GM10266 (cell line): ENCODE results near the gene AHNAK.
A peak's percentile ranks its signal among the peaks of the same experiment; 100 is the strongest.

Experiments used
- DNase-seq: peaks from one replicate; pipeline ENCODE4 v3.0.0; 2012; ENCODE audit errors: extremely low spot score
- TF ChIP-seq, protein P1 (sequence below): IDR thresholded peaks from 2 replicates; pipeline ENCODE4 v1.5.1; 2012; ENCODE audit warnings: mild to moderate bottlenecking, low read depth; ENCODE audit not compliant: control insufficient read depth, insufficient read depth; ENCODE audit errors: missing control alignments

The AHNAK gene

DNA sequence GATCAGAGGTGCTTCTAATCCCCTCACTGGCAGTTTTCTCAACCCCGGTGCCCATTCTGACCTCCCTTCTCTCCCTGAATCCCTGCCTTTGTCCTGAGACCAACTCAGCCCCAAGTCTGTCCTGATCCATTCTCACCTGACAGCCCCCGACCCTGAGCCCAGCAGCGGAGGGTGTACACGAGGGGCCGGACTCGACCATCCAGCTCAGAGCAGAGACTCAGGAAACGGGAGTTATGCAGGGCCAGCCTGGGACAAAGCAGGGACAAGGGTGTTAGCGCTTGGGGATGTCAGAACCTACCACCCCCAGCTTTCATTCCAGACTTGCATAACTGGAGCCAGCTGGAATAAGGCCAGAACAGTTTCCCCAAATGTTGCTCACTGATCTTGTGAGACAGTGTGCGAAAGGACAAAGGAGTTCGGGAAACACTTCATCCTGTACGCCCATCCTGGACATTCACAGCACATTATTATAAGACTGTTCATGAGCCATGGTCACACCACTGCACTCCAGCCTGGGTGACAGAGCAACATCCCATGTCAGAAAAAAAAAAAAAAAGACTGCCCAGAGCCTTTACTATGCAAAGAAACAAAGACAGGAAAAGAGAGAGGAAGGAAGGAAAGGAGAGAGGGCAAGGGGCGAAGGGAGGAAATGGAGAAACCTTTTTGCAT, 30.6 kb upstream of the AHNAK start:
- TF ChIP-seq, protein P1, sequence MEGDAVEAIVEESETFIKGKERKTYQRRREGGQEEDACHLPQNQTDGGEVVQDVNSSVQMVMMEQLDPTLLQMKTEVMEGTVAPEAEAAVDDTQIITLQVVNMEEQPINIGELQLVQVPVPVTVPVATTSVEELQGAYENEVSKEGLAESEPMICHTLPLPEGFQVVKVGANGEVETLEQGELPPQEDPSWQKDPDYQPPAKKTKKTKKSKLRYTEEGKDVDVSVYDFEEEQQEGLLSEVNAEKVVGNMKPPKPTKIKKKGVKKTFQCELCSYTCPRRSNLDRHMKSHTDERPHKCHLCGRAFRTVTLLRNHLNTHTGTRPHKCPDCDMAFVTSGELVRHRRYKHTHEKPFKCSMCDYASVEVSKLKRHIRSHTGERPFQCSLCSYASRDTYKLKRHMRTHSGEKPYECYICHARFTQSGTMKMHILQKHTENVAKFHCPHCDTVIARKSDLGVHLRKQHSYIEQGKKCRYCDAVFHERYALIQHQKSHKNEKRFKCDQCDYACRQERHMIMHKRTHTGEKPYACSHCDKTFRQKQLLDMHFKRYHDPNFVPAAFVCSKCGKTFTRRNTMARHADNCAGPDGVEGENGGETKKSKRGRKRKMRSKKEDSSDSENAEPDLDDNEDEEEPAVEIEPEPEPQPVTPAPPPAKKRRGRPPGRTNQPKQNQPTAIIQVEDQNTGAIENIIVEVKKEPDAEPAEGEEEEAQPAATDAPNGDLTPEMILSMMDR, result no peak
- no peak for DNase-seq

DNA sequence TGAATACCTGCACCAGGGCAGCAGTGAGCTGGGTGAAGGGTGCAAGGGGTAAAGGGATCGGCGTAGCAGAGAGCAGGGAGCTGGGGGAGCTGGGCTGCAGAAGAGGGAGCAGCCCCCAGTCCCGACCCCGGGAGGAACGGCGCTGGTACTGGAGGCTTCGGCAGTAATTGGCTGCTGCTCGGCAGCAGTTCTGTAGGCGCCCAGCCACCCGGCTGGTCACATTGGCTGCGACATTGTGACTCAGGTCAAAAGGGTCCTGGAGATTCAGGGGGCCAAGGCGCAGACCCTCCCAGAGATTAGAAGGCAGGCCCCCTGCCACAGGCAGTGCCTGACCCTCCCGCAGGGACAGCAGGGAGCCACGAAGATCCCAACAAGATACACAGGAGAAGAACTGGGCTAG, 29.2 kb upstream of the AHNAK start:
- no peak for DNase-seq

DNA sequence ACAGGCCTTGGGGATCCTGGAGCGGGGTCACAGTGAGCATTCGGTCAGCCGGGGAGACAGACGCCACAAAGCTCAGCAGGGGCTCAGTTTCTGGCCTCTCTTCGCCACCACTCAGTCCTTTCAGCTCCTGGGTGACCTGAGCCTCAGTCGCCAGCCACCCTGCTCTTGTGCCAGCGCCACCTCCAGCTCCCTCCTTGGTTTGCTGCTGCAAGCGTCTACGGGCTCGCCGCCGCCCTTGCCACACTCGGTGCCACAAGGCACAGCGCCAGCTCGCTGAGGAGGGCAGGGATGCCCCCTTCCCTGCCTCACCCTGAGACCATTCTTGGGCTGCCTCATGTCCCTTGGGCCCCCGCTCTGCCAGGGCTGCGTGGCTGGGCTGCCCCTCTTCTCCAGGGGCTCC, 28.6 kb upstream of the AHNAK start:
- TF ChIP-seq, protein P1, result no peak
- DNase-seq, result no peak

More for the DNA sequence above, 29.2 kb upstream of the AHNAK start:
- TF ChIP-seq, protein P1, result no peak

DNA sequence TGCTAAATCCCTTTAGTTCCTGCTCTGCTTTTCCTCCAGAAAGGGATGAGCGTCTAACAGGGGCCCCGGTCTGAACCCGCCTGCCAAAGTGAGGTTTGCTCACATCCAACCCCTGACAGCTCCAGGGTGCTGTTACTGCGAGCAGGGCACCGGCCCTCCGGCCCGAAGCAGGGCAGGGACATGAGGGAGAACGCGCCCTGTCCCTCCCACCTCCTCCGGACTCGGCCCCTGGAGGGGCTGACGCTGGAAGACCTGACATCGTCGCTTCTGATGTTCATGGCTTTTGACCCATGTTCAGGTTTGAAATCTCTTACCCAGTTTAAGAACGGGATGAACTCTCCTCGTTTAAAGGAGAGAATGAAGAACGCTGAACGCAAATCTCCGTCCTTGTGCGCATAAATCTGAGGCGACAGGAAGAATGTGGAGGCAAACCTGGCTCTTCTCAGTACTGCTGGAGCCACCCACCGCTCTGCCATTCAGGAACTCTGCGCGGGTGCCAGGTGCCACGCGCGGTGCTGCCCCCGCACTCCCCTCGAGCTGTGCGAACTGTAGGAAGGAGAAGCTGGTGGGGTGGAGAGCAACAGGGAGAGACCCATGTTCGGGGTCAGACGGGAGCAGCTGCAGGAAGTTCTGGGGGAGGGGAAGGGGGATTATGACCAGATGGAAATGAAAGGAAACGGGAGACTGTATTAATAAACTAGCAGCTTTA, 27.9 kb upstream of the AHNAK start:
- DNase-seq, result no peak
- TF ChIP-seq, protein P1, result no peak

DNA sequence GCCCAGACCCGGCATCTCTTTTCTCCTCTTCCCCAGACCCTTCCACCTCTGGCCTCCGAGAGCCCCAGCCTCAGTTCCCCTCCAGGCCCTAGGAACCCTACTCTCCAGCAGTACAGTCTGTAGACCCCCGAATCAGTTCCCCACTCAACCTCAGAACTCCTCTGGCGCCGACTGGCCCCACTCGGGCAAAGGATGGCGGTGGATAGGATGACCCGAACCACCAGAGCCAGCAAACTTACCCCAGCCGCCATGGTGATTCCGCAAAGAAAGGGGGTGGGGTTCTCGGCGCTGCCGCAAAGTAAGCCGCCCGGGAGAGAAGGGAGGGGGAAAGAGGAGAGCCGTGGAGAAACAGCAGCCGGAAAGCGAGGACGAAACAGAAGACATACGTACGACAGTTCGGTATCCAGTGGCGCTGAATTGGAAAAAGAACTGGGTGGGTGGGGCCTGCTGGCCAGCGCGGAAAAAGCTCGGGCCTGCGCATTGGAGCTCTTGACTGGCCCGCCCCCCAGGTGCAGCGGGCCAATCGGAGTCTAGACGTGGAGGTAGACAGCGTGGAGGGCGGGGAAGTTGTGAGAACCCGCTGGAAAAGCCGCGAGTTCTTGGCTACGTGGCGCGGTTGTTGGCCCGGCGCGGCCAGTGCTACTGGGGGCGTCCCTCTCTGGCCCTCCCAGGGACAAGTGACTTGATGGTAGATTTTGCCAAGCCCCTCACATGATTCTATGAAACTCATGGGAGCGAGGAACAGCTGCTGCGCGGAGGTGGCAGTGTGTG, 27.2 kb upstream of the AHNAK start, which contains the start of gene EEF1G:
Gene EEF1G, minus strand, starts transcription at position 300 of the 771 bp plus-strand sequence. Its CDS starts 49 bp downstream, at position 251.
- DNase-seq, result peak; percentile 94
- TF ChIP-seq, protein P1, result no peak

DNA sequence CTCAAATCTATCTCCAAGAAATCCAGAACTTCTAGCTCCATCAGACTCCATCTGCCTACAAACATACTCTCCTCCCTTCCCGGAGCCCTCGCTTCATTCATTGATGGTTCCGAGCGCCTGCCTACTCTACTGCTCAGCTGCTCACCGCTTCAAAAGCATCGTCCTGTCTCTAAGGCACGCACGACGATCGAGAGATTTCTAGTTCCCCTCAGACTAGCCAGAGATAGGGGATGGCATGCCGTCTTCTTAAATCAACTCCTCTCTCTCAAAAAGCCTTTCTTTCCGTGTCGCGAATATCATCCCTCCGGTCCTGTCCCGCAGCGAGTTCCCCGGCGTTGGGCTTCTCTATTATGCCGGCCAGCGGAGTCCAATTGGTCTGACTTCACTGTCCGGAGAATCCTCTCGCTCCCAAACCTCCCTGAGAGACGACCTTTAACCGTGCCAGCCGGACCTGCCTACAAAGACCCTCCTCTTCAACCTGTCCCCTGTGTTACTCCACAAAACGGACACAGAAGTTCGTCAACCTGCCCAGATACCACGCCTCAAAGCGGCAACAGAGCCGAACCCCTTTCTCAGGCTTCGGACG, 26.5 kb upstream of the AHNAK start:
- TF ChIP-seq, protein P1, result no peak
- no peak for DNase-seq
